ENCODE data around the gene GALNT2.

DNA sequence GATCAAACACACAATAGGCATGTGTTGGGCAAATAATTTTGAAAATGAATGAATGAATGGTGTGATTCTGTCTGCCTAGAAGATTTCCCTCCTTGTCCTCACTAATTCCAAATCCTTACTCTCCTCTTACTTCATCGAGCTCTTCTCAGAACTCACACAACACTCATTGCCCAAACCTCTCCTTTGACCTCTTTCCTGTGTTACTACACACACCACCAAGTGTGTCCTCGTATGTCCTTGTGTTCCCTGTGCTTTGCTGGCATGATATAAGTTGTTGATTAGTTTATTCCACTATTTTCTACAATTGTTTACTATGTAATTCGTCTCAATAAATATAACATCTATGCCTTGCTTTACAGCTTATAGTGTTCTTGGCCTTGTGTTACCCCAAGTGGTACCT, 41.4 kb upstream of the GALNT2 start:
- TF ChIP-seq, protein P1, sequence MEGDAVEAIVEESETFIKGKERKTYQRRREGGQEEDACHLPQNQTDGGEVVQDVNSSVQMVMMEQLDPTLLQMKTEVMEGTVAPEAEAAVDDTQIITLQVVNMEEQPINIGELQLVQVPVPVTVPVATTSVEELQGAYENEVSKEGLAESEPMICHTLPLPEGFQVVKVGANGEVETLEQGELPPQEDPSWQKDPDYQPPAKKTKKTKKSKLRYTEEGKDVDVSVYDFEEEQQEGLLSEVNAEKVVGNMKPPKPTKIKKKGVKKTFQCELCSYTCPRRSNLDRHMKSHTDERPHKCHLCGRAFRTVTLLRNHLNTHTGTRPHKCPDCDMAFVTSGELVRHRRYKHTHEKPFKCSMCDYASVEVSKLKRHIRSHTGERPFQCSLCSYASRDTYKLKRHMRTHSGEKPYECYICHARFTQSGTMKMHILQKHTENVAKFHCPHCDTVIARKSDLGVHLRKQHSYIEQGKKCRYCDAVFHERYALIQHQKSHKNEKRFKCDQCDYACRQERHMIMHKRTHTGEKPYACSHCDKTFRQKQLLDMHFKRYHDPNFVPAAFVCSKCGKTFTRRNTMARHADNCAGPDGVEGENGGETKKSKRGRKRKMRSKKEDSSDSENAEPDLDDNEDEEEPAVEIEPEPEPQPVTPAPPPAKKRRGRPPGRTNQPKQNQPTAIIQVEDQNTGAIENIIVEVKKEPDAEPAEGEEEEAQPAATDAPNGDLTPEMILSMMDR (conservative IDR thresholded peaks at IDR 0.05; ENCODE audit: low read depth in 2 of 2), result no peak
- TF ChIP-seq EZH2 (IDR thresholded peaks at IDR 0.05; ENCODE audit: low read depth, unreplicated experiment), result no peak
- TF ChIP-seq POLR2AphosphoS5 (IDR thresholded peaks at IDR 0.05; ENCODE audit: low read depth), result no peak
- TF ChIP-seq, protein P2, sequence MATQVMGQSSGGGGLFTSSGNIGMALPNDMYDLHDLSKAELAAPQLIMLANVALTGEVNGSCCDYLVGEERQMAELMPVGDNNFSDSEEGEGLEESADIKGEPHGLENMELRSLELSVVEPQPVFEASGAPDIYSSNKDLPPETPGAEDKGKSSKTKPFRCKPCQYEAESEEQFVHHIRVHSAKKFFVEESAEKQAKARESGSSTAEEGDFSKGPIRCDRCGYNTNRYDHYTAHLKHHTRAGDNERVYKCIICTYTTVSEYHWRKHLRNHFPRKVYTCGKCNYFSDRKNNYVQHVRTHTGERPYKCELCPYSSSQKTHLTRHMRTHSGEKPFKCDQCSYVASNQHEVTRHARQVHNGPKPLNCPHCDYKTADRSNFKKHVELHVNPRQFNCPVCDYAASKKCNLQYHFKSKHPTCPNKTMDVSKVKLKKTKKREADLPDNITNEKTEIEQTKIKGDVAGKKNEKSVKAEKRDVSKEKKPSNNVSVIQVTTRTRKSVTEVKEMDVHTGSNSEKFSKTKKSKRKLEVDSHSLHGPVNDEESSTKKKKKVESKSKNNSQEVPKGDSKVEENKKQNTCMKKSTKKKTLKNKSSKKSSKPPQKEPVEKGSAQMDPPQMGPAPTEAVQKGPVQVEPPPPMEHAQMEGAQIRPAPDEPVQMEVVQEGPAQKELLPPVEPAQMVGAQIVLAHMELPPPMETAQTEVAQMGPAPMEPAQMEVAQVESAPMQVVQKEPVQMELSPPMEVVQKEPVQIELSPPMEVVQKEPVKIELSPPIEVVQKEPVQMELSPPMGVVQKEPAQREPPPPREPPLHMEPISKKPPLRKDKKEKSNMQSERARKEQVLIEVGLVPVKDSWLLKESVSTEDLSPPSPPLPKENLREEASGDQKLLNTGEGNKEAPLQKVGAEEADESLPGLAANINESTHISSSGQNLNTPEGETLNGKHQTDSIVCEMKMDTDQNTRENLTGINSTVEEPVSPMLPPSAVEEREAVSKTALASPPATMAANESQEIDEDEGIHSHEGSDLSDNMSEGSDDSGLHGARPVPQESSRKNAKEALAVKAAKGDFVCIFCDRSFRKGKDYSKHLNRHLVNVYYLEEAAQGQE (IDR thresholded peaks at IDR 0.05; ENCODE audit: unreplicated experiment), result no peak

Data from GM23338 (cell line).